Gastrocnemius medialis (tissue), 4 donors: ENCODE data around the gene ANKRD11.

Experiments
- CTCF ChIP-seq, 5 experiments: fragments of 450-650 bp in 3 of 5; fragments of 200-600 bp in 2 of 5; sonication (generic) in 2 of 5; IDR thresholded peaks in 4 of 5; conservative IDR thresholded peaks in 1 of 5; 1 replicate in 4 of 5; 2 replicates in 1 of 5; pipeline ENCODE4 v1.5.1; 2016 to 2019; ENCODE audit warnings: antibody characterized with exemption in 5 of 5, mild to moderate bottlenecking in 3 of 5, moderate library complexity in 3 of 5
- POLR2A ChIP-seq, 2 donors: fragments of 450-650 bp; IDR thresholded peaks; one replicate each; pipeline ENCODE4 v1.6.1; 2017; ENCODE audit warnings: antibody characterized with exemption in 2 of 2, mild to moderate bottlenecking in 2 of 2, moderate library complexity in 2 of 2

DNA sequence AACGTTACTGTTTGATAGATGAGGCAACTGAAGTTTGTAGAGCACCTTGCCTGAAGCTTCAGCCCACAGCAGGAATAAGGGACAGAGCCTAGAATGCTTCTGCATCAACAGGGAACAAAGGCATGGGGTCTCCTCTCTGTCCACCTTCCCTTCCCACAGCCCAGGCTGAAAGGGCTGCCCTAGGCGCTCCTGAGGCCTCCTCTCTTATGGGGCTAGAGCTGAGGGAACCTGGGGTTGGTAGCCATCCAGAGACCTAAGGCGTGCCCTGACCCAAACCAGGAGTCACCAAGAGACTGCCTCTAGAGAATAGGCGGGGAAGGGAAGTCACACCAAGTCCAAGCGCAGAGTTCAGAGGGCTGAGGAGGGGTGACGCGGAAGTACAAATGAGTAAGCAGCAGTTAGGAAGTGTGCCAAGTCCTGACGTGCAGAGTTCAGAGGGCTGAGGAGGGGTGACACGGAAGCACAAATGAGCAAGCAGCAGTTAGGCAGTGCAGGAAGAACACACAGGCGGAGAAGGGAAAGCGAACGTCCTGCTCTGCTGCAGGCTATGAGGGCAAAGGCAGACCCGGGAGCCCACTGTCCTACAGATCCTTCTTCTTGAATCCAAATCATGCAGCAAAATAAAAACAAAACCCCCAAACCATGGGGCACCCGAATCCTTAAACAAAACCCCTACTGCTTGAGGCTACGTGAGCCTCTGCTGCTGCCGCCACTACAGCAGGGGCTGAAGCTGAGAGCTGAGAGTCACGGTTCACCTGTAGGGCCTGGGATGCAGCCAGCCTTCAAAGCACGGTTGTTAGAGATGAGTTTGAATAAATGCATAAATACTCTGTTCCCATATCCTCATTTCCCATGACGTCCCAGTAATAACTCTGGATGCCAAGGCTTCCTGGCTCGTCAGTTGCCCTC, 15.1 kb upstream of the ANKRD11 start:
- peak; percentile 30 to 59 for TF ChIP-seq POLR2A (IDR thresholded peaks at IDR 0.05)
- no peak for TF ChIP-seq CTCF (IDR thresholded peaks at IDR 0.05 in 4 of 5, conservative IDR thresholded peaks at IDR 0.05 in 1 of 5)
